Endodermal cell (in vitro differentiated cells): ENCODE data around the gene GFOD1. TPM values are rescaled to one million over a fixed set of nuclear protein-coding genes. Genes with fewer than 3 reads are reported as not detected.

ENCODE experiments used
- DNase-seq: peaks from one replicate; pipeline ENCODE4 v3.0.0-alpha.2; 2017
- H3K27ac ChIP-seq: 2 replicates; pipeline ENCODE4 v1.5.1; 2013; ENCODE audit warnings: mild to moderate bottlenecking, low read depth, low read length, moderate library complexity
- H3K27me3 ChIP-seq: 2 replicates; pipeline ENCODE4 v1.6.1; 2013; ENCODE audit warnings: mild to moderate bottlenecking, low read length, moderate library complexity; ENCODE audit not compliant: insufficient read depth, control insufficient read depth, poor library complexity, severe bottlenecking
- H3K36me3 ChIP-seq: 2 replicates; pipeline ENCODE4 v1.7.0; 2013; ENCODE audit warnings: mild to moderate bottlenecking, low read length, moderate library complexity; ENCODE audit not compliant: control insufficient read depth, insufficient read depth
- H3K4me1 ChIP-seq: one replicate; pipeline ENCODE4 v1.7.0; 2013; ENCODE audit warnings: low read length; ENCODE audit not compliant: control insufficient read depth, insufficient read depth
- H3K4me3 ChIP-seq: 2 replicates; pipeline ENCODE4 v1.5.1; 2013; ENCODE audit warnings: mild to moderate bottlenecking, low read length, moderate library complexity
- H3K9ac ChIP-seq: 2 replicates; pipeline ENCODE4 v1.6.1; 2013; ENCODE audit warnings: mild to moderate bottlenecking, low read length, moderate library complexity; ENCODE audit not compliant: poor library complexity, severe bottlenecking; ENCODE audit errors: extremely low read depth
- H3K9me3 ChIP-seq: 2 replicates; pipeline ENCODE4 v1.6.1; 2013; ENCODE audit warnings: mild to moderate bottlenecking, low read length, moderate library complexity; ENCODE audit not compliant: control insufficient read depth
- H3K27ac Mint-ChIP-seq: 2 replicates; pipeline ENCODE4 v1.8.0; 2020; ENCODE audit warnings: mixed read lengths
- H3K27me3 Mint-ChIP-seq: 2 replicates; pipeline ENCODE4 v1.8.0; 2021; ENCODE audit warnings: mild to moderate bottlenecking, mixed read lengths; ENCODE audit not compliant: insufficient read depth
- H3K36me3 Mint-ChIP-seq: 2 replicates; pipeline ENCODE4 v1.8.0; 2020; ENCODE audit warnings: low read depth, mixed read lengths
- H3K4me1 Mint-ChIP-seq: 2 replicates; pipeline ENCODE4 v1.8.0; 2020; ENCODE audit warnings: mixed read lengths
- H3K4me3 Mint-ChIP-seq: 2 replicates; pipeline ENCODE4 v1.8.0; 2020; ENCODE audit warnings: mild to moderate bottlenecking, moderate library complexity, mixed read lengths
- H3K9me3 Mint-ChIP-seq: 2 replicates; pipeline ENCODE4 v1.8.0; 2020; ENCODE audit warnings: mild to moderate bottlenecking, mixed read lengths
- WGBS, 2 experiments: methylation state at CpG; one replicate each; pipeline versions ENCODE4 v1.1.5 to v1.1.7; 2013; ENCODE audit warnings: missing lambda C conversion rate in 2 of 2, mixed read lengths in 1 of 2; ENCODE audit not compliant: insufficient coverage in 1 of 2, insufficient read length in 1 of 2; 5-methylcytosine and 5-hydroxymethylcytosine counted together
- total RNA-seq, 2 donors: library from RNA; stranded (reverse); fragmentation: NEBNext Ultra II Directional in 1 of 2; extraction: Animal tissue kit (Norgen Biotek cat#: 25700) in 1 of 2; gene quantifications; 2 replicates in 1 of 2; 3 replicates in 1 of 2; pipeline ENCODE4 v1.2.1, GENCODE V29; 2021
- TF ChIP-seq, protein P1 (sequence below): fragments of 200-600 bp; sonication (generic); conservative IDR thresholded peaks from 2 replicates; pipeline ENCODE4 v1.5.0; 2021; ENCODE audit warnings: antibody characterized with exemption, mild to moderate bottlenecking

Gene GFOD1
- total RNA-seq, 2 donors from 2014 or later: 0.71 to 1.9 TPM

DNA sequence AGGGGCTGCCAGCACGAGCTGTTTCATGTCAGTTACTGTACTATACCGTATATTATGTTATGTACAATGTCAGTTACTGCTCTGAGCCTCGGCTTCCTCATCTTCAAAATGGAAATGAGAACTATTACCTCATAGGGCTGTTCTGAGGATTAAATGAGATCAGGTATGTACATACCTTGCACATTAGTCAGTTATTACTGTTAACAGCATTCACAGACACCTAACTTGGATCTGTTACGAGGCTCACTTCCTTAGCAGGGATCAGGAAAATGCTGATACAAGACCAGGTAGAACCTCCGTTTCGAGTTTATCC, 89.4 kb downstream of the GFOD1 start:
- Histone ChIP-seq H3K4me1 (no peaks in the 10 kb centered on the region), H3K27ac (no peak overlapping the region), H3K9ac (no peak overlapping the region), H3K4me3 (no peak overlapping the region), H3K9me3 (no peaks in the 10 kb centered on the region), H3K36me3 (no peaks in the 10 kb centered on the region), H3K27me3 (no peaks in the 10 kb centered on the region)
- no peaks in the 10 kb centered on the region for H3K36me3 Mint-ChIP-seq
- DNase-seq: no peak
- TF ChIP-seq, protein P1, sequence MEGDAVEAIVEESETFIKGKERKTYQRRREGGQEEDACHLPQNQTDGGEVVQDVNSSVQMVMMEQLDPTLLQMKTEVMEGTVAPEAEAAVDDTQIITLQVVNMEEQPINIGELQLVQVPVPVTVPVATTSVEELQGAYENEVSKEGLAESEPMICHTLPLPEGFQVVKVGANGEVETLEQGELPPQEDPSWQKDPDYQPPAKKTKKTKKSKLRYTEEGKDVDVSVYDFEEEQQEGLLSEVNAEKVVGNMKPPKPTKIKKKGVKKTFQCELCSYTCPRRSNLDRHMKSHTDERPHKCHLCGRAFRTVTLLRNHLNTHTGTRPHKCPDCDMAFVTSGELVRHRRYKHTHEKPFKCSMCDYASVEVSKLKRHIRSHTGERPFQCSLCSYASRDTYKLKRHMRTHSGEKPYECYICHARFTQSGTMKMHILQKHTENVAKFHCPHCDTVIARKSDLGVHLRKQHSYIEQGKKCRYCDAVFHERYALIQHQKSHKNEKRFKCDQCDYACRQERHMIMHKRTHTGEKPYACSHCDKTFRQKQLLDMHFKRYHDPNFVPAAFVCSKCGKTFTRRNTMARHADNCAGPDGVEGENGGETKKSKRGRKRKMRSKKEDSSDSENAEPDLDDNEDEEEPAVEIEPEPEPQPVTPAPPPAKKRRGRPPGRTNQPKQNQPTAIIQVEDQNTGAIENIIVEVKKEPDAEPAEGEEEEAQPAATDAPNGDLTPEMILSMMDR: no peak
- no peak overlapping the region for H3K4me3 Mint-ChIP-seq
- no peaks in the 10 kb centered on the region for H3K9me3 Mint-ChIP-seq
- H3K4me1 Mint-ChIP-seq: peaks cover 13% of the 10 kb centered on the region
- H3K27me3 Mint-ChIP-seq: peaks cover 6% of the 10 kb centered on the region
- 91 to 100% methylated on average over 1 to 5 of the region's 6 CpGs for WGBS, 2 experiments
- H3K27ac Mint-ChIP-seq: no peak overlapping the region

DNA sequence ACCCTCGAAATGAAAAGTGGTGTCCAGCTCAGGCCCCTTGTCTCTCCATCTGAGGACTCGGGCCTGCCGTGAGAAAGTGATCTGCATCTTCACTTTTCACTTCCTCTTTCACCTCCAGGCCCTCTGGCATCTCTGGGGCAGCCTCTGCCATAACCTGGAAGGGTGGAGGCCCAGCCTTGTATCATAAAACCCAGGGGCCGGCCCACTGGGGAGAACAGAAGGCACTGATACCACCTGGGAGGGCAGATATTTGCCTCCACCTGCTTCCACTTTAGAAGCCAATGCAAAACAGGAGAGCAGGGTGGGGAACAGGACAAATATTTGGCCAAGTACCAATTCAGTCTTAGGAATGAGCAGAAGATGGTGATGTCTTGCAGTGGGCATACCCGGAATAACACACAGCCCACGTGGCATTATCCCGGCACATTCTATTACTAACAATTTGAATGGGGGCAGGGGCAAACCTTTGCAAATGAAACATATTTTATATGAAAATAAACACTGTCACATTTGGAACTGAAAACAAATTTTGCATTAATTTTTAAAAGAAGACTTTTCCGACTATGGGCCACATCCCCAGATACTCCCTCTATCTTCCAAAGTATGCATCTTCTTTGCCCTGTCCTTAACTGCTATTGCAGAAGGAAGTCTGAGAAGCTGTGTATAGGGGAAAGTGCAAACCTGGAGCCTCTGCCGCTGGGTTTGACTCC, 89.9 kb downstream of the GFOD1 start:
- Mint-ChIP-seq H3K9me3 (no peaks in the 10 kb centered on the region), H3K36me3 (no peaks in the 10 kb centered on the region), H3K4me3 (no peak overlapping the region), H3K27me3 (peaks cover 6% of the 10 kb centered on the region), H3K27ac (no peak overlapping the region), H3K4me1 (peaks cover 13% of the 10 kb centered on the region)
- H3K9me3 ChIP-seq: no peaks in the 10 kb centered on the region
- DNase-seq: no peak
- TF ChIP-seq, protein P1: peak; percentile 53
- no peak overlapping the region for H3K9ac ChIP-seq
- 76 to 100% methylated on average over 3 to 9 of the region's 9 CpGs for WGBS, 2 experiments
- no peak overlapping the region for H3K4me3 ChIP-seq
- H3K27me3 ChIP-seq: no peaks in the 10 kb centered on the region
- no peak overlapping the region for H3K27ac ChIP-seq
- H3K36me3 ChIP-seq: no peaks in the 10 kb centered on the region
- no peaks in the 10 kb centered on the region for H3K4me1 ChIP-seq

- Mint-ChIP-seq H3K9me3 (no peaks in the 10 kb centered on the region), H3K36me3 (no peaks in the 10 kb centered on the region), H3K4me1 (peaks cover 13% of the 10 kb centered on the region), H3K27ac (no peak overlapping the region), H3K4me3 (no peak overlapping the region), H3K27me3 (peaks cover 6% of the 10 kb centered on the region)
- Histone ChIP-seq H3K4me3 (no peak overlapping the region), H3K9me3 (no peaks in the 10 kb centered on the region), H3K27me3 (no peaks in the 10 kb centered on the region), H3K9ac (no peak overlapping the region), H3K4me1 (no peaks in the 10 kb centered on the region), H3K27ac (no peak overlapping the region), H3K36me3 (no peaks in the 10 kb centered on the region)
- TF ChIP-seq, protein P1: no peak
- WGBS, 2 experiments: 86 to 100% methylated on average over 1 to 3 of the region's 3 CpGs
- DNase-seq: no peak
Observed at GRCh38 chr6:13396241-13396792, 91.1 kb downstream of the GFOD1 start.
